ENCODE data around the gene PAK5.

DNA sequence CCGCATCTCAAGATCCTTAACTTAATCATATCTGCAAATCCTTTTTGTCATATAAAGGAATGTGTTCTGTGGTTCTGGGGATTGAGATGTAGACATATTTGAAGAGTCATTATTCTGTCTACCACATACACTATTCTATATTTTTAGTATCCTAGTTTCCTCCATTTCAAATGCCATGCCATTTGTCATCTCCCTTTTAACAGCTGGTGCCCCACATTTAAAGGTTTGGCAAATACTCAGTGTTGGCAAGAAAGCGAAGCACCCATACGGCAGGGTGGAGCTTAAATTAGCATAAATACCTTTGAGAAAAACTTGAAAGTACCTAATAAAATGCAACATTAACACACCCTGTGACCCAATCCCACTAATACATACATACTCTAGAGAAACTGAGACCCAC, 31.7 kb downstream of the PAK5 start:
- TF ChIP-seq, protein P1, sequence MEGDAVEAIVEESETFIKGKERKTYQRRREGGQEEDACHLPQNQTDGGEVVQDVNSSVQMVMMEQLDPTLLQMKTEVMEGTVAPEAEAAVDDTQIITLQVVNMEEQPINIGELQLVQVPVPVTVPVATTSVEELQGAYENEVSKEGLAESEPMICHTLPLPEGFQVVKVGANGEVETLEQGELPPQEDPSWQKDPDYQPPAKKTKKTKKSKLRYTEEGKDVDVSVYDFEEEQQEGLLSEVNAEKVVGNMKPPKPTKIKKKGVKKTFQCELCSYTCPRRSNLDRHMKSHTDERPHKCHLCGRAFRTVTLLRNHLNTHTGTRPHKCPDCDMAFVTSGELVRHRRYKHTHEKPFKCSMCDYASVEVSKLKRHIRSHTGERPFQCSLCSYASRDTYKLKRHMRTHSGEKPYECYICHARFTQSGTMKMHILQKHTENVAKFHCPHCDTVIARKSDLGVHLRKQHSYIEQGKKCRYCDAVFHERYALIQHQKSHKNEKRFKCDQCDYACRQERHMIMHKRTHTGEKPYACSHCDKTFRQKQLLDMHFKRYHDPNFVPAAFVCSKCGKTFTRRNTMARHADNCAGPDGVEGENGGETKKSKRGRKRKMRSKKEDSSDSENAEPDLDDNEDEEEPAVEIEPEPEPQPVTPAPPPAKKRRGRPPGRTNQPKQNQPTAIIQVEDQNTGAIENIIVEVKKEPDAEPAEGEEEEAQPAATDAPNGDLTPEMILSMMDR (conservative IDR thresholded peaks at IDR 0.05), result no peak
- no peak for TF ChIP-seq EZH2 (IDR thresholded peaks at IDR 0.05; ENCODE audit: low read depth)

All from PC-9 (cell line).